ENCODE data around the gene GTPBP4.
A peak's percentile ranks its signal among the peaks of the same experiment; 100 is the strongest.
"Not testable (repeated sequence)": the region's sequence is repeated elsewhere in the genome, so short reads cannot be mapped to it uniquely, and the experiment has no call there.

The GTPBP4 gene

DNA sequence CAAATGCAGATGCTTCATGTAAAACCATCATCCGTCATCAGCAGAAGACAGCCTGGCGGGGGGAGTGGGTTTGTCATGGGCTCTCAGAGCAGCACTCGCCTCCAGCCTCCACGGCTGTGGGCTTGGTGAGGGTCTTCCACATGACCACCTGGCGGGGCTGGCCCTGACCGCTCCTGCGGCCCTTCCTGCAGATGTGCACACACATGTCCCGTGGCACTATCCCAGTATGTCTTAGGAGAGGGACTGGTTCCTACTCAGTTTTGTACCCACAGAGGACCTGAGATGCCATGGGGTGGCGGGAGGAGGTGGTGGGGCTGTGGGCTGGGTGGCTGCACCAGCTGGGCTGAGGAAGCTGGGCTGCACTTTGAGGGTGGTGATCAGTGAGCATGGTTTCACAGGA lies 32.7 kb downstream of the GTPBP4 start:
- H3K27ac Mint-ChIP-seq: no peak overlapping the region
- no peaks in the 10 kb centered on the region for H3K9me3 Mint-ChIP-seq
- H3K36me3 Mint-ChIP-seq (ENCODE audit: low read depth): peaks cover 64% of the 10 kb centered on the region
- no peak overlapping the region for H3K4me3 Mint-ChIP-seq
- H3K4me1 Mint-ChIP-seq (ENCODE audit: low read depth): no peaks in the 10 kb centered on the region
- H3K27me3 Mint-ChIP-seq: no peaks in the 10 kb centered on the region

DNA sequence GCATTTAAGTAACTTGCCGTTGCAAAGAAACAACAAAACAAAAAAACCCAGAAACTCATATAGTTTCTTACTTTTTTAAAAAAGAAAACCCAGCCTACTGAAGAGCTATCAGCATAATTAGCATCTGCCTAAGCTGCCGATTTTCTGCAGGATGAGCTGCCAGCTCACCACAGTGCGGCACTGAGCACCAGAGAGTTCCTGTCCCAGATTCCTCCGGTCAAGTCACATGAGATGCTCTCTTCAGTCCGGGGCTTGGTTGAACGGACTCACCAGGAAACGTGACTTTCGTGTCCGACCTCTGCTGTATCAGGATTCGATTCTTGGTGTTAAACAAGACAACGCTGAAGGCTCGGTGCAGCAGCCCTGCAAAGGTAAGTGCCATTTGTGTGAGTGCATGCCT lies 34.2 kb downstream of the GTPBP4 start:
- Mint-ChIP-seq H3K27me3 (no peaks in the 10 kb centered on the region), H3K4me1 (ENCODE audit: low read depth) (no peaks in the 10 kb centered on the region)

GRCh38 chr10:1024103-1024502 lies 35.9 kb downstream of the GTPBP4 start:
- no peaks in the 10 kb centered on the region for H3K27me3 Mint-ChIP-seq
- no peak overlapping the region for H3K4me3 Mint-ChIP-seq
- H3K9me3 Mint-ChIP-seq: no peaks in the 10 kb centered on the region
- H3K4me1 Mint-ChIP-seq (ENCODE audit: low read depth): no peaks in the 10 kb centered on the region
- peaks cover 51% of the 10 kb centered on the region for H3K36me3 Mint-ChIP-seq (ENCODE audit: low read depth)
- H3K27ac Mint-ChIP-seq: no peak overlapping the region

More for the DNA sequence above, 34.2 kb downstream of the GTPBP4 start:
- no peak overlapping the region for H3K27ac Mint-ChIP-seq
- no peaks in the 10 kb centered on the region for H3K9me3 Mint-ChIP-seq
- H3K4me3 Mint-ChIP-seq: no peak overlapping the region
- H3K36me3 Mint-ChIP-seq (ENCODE audit: low read depth): peaks cover 56% of the 10 kb centered on the region

DNA sequence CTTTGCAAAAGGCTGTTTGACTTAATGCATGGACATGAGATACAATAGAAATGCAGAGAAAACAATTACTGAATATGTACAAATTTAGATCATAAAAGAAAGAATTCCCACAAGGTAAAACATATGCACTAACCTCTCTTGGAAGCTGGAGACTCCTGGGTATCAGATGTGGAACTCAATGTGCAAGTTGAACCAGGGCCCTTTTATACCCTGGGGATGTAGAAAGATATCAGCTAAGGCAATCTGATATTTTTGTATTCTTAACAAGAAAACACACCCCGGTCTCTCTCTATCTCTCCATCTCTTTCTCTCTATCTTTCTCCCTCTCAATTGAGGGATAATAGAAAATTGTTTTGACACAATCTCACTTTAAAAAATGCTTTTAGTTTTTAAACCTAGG lies 37.4 kb downstream of the GTPBP4 start, which contains the start of gene IDI2:
Gene IDI2 (minus strand): TSS at position 177 of the 400 bp plus-strand sequence. CDS start 1,136 bp downstream, outside the sequence.
- Mint-ChIP-seq H3K4me1 (ENCODE audit: low read depth) (no peaks in the 10 kb centered on the region), H3K9me3 (no peaks in the 10 kb centered on the region), H3K36me3 (ENCODE audit: low read depth) (peaks cover 38% of the 10 kb centered on the region), H3K27me3 (no peaks in the 10 kb centered on the region), H3K4me3 (no peak within 1 kb of the TSS), H3K27ac (no peak within 1 kb of the TSS)

- Mint-ChIP-seq H3K27ac (no peak overlapping the region), H3K36me3 (ENCODE audit: low read depth) (peaks cover 30% of the 10 kb centered on the region), H3K27me3 (no peaks in the 10 kb centered on the region), H3K9me3 (no peaks in the 10 kb centered on the region), H3K4me3 (no peak overlapping the region), H3K4me1 (ENCODE audit: low read depth) (no peaks in the 10 kb centered on the region)
Observed at GRCh38 chr10:1026578-1026977, 38.3 kb downstream of the GTPBP4 start.

DNA sequence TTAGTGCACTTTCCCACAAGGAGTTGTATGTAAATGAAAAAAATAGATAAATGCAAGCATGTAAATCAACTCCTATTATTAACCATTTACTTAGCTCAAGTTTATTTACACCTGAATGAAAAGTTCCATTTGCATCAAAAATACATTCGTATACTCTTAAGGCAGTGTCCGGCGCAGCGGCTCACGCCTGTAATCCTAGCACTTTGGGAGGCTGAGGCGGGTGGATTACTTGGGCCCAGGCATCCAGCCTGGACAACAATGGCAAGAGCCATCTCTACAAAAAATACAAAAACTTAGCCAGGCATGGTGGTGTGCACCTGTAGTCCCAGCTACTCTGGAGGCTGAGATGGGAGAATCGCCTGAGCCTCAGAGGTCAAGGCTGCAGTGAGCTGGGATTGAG lies 41.6 kb downstream of the GTPBP4 start:
- no peaks in the 10 kb centered on the region for H3K9me3 Mint-ChIP-seq
- no peak overlapping the region for H3K4me3 Mint-ChIP-seq
- no peaks in the 10 kb centered on the region for H3K4me1 Mint-ChIP-seq (ENCODE audit: low read depth)
- peaks cover 37% of the 10 kb centered on the region for H3K36me3 Mint-ChIP-seq (ENCODE audit: low read depth)
- H3K27me3 Mint-ChIP-seq: no peaks in the 10 kb centered on the region
- no peak overlapping the region for H3K27ac Mint-ChIP-seq

- no peaks in the 10 kb centered on the region for H3K9me3 Mint-ChIP-seq
- peaks cover 28% of the 10 kb centered on the region for H3K36me3 Mint-ChIP-seq (ENCODE audit: low read depth)
- H3K4me1 Mint-ChIP-seq (ENCODE audit: low read depth): peaks cover 5% of the 10 kb centered on the region
- H3K27me3 Mint-ChIP-seq: no peaks in the 10 kb centered on the region
- H3K27ac Mint-ChIP-seq: no peak overlapping the region
- no peak overlapping the region for H3K4me3 Mint-ChIP-seq
Observed at GRCh38 chr10:1033601-1034000, 45.4 kb downstream of the GTPBP4 start.

DNA sequence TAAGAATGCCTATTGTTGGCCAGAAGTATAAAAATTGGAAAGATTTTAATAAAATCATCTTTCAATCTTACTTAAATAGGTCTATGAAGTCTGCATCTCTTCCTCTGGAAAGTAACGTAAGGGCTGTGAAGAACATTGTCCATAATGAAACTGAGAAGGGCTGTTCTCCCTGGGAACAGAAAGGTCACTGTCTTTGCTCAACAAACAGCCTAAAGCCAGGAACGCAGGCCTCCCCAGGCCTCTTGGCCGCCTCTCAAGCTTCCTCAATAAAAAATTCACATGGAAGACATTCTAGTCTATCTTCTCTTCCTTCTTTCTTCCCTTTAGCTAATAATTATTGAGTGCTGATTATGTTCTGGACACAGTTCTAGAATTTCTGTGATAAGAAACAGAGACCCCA lies 46.5 kb downstream of the GTPBP4 start:
- Mint-ChIP-seq H3K36me3 (ENCODE audit: low read depth) (peaks cover 26% of the 10 kb centered on the region), H3K4me3 (no peak overlapping the region), H3K27ac (no peak overlapping the region)

DNA sequence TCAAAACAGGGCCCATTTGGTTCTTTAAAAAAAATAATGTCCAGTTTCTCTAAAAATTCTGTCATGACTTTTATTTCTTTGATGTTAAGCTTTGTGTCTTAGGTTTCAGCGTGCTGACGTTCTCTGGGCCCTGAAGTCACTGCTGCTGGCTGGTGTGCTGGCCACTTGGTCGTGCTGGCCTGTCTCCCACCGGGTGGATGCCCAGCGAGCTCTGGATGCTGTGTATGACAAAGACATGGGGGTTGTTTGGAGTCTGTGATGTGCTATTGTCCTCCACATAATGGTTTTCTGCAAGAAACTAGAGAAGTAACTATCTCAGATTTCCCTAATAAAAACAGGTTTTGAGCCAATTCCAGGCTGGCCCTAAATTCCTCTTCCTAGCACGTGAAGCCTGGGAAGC lies 47.0 kb downstream of the GTPBP4 start:
- Mint-ChIP-seq H3K27ac (no peak overlapping the region), H3K27me3 (no peaks in the 10 kb centered on the region), H3K4me1 (ENCODE audit: low read depth) (peaks cover 5% of the 10 kb centered on the region), H3K9me3 (no peaks in the 10 kb centered on the region), H3K4me3 (no peak overlapping the region), H3K36me3 (ENCODE audit: low read depth) (peaks cover 29% of the 10 kb centered on the region)

More for the DNA sequence above, 46.5 kb downstream of the GTPBP4 start:
- Mint-ChIP-seq H3K9me3 (no peaks in the 10 kb centered on the region), H3K4me1 (ENCODE audit: low read depth) (peaks cover 5% of the 10 kb centered on the region), H3K27me3 (no peaks in the 10 kb centered on the region)

GRCh38 chr10:1036341-1036791 lies 48.1 kb downstream of the GTPBP4 start:
- Mint-ChIP-seq H3K4me3 (no peak overlapping the region), H3K27ac (no peak overlapping the region), H3K4me1 (ENCODE audit: low read depth) (peaks cover 5% of the 10 kb centered on the region), H3K27me3 (no peaks in the 10 kb centered on the region), H3K9me3 (no peaks in the 10 kb centered on the region), H3K36me3 (ENCODE audit: low read depth) (peaks cover 35% of the 10 kb centered on the region)

GRCh38 chr10:1037098-1037497 lies 48.9 kb downstream of the GTPBP4 start:
- Mint-ChIP-seq H3K4me1 (ENCODE audit: low read depth) (peaks cover 5% of the 10 kb centered on the region), H3K27me3 (no peaks in the 10 kb centered on the region), H3K9me3 (no peaks in the 10 kb centered on the region), H3K27ac (peak overlapping the region; percentile 71), H3K36me3 (ENCODE audit: low read depth) (peaks cover 37% of the 10 kb centered on the region), H3K4me3 (no peak overlapping the region)

- H3K27ac Mint-ChIP-seq, H3K4me3 Mint-ChIP-seq, H3K9me3 Mint-ChIP-seq, H3K27me3 Mint-ChIP-seq: not testable (repeated sequence)
- peaks cover 36% of the 10 kb centered on the region for H3K36me3 Mint-ChIP-seq (ENCODE audit: low read depth)
- peaks cover 13% of the 10 kb centered on the region for H3K4me1 Mint-ChIP-seq (ENCODE audit: low read depth)
Observed at GRCh38 chr10:1038769-1039168, 50.5 kb downstream of the GTPBP4 start.

GRCh38 chr10:1040133-1040532 lies 51.9 kb downstream of the GTPBP4 start:
- Mint-ChIP-seq H3K27ac (peak overlapping the region; percentile 40), H3K27me3 (no peaks in the 10 kb centered on the region), H3K4me1 (ENCODE audit: low read depth) (peaks cover 27% of the 10 kb centered on the region), H3K4me3 (no peak overlapping the region), H3K9me3 (no peaks in the 10 kb centered on the region), H3K36me3 (ENCODE audit: low read depth) (peaks cover 44% of the 10 kb centered on the region)

DNA sequence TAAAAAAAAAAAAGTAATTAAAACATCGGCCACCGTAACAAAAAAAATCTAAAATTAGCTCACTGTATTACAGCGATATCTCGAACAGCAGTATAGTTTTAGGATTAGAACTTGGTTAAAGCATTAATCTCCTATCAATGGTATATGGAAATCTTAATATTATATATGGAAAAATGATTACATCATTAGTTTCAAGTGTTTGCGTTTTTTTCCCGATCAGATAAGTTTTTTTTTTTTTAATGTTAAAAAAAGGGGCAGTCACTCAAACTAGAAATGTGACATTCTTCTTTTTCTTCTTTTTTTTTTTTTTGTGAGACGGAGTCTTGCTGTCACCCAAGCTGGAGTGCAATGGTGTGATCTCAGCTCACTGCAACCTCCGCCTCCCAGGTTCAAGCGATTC lies 53.3 kb downstream of the GTPBP4 start:
- H3K4me3 Mint-ChIP-seq: no peak overlapping the region
- H3K4me1 Mint-ChIP-seq (ENCODE audit: low read depth): peaks cover 34% of the 10 kb centered on the region
- H3K9me3 Mint-ChIP-seq: no peaks in the 10 kb centered on the region
- no peak overlapping the region for H3K27ac Mint-ChIP-seq
- peaks cover 52% of the 10 kb centered on the region for H3K36me3 Mint-ChIP-seq (ENCODE audit: low read depth)
- H3K27me3 Mint-ChIP-seq: no peaks in the 10 kb centered on the region

DNA sequence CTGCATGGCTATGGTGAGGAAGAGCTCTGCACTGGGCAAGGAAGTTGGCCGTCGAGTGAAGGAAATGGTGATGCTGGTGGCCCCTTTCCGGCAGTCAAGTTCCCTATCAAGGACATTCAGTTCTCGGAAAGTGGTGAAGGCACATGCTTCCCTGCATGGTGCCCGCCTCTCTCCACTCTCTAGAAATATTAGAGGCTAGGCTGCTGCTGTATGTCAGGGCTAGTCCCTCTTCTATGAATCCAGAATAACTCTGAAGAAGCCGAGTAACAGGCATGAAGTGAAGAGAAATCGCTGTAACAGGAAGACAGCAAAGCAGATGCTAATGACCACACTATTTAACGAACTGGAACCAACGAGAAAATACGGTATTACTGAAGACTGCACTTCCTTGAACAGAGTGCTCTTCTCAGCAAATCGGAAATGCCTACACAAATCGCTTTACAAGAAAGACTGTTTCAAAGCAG lies 55.3 kb downstream of the GTPBP4 start:
- Mint-ChIP-seq H3K4me3 (peak overlapping the region; percentile 56), H3K4me1 (ENCODE audit: low read depth) (peaks cover 44% of the 10 kb centered on the region), H3K27ac (peak overlapping the region; percentile 69), H3K9me3 (no peaks in the 10 kb centered on the region), H3K36me3 (ENCODE audit: low read depth) (peaks cover 53% of the 10 kb centered on the region), H3K27me3 (no peaks in the 10 kb centered on the region)

DNA sequence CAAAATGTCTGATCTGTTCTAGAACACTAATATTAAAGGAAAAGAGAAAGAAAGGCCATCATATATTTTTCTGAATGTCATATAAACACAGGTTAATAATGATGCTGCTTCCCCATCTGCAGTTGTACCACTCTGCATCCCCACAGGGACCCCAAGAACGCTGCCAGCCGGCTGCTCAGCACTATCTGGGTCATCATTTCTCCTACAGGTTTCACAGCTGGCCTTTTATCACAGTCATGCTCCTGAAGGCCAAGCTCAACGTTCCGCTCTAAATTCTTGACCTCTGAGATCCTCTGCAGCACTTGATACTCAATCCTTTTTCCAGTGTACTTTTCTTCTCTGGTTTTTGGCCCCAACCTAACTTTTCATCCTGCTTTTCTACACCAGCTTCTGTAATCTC lies 55.9 kb downstream of the GTPBP4 start:
- Mint-ChIP-seq H3K9me3 (no peaks in the 10 kb centered on the region), H3K36me3 (ENCODE audit: low read depth) (peaks cover 53% of the 10 kb centered on the region), H3K27ac (peak overlapping the region; percentile 69), H3K4me1 (ENCODE audit: low read depth) (peaks cover 44% of the 10 kb centered on the region), H3K4me3 (peak overlapping the region; percentile 56), H3K27me3 (no peaks in the 10 kb centered on the region)

Data from stimulated activated naive CD8-positive, alpha-beta T cell treated with anti-CD3 and anti-CD28 coated beads, Interleukin-15, Interleukin-2, amounts not matched to agents 100 ng/mL and 50 ng/mL, for 24 hours (primary cell).